HEK293 (cell line): Measurements from ENCODE around the gene ATP2C1.

ENCODE experiments used
- CTCF ChIA-PET: fragments of 350-600 bp; formaldehyde crosslinking; extraction: SDS; loops from one replicate; lab custom pipeline; 2021; ENCODE audit warnings: antibody characterized with exemption; lab: Yijun Ruan, JAX
- POLR2A ChIA-PET: fragments of 300-600 bp; formaldehyde crosslinking; extraction: SDS; loops from one replicate; lab custom pipeline; 2020; ENCODE audit warnings: antibody characterized with exemption, inconsistent platforms; lab: Yijun Ruan, JAX
- H3K27ac ChIP-seq: fragments of 200-500 bp; sonication (Bioruptor generic); 2 replicates; pipeline ENCODE4 v1.5.1; 2014; ENCODE audit warnings: low read depth, low read length, control low read depth, inconsistent platforms; ENCODE audit errors: extremely low read depth
- H3K36me3 ChIP-seq, 2 experiments: fragments of 200-500 bp in 1 of 2; sonication (Bioruptor generic) in 1 of 2; 1 replicate in 1 of 2; 2 replicates in 1 of 2; pipeline ENCODE4 v1.5.1; 2014 to 2017; ENCODE audit warnings: inconsistent platforms in 2 of 2, low read length in 2 of 2; ENCODE audit not compliant: control insufficient read depth in 2 of 2, insufficient read depth in 1 of 2
- H3K4me1 ChIP-seq: fragments of 200-500 bp; sonication (Bioruptor generic); 2 replicates; pipeline ENCODE4 v1.5.1; 2014; ENCODE audit warnings: mild to moderate bottlenecking, low read length, inconsistent platforms; ENCODE audit not compliant: control insufficient read depth, insufficient read depth
- H3K4me3 ChIP-seq: 2 replicates; pipeline ENCODE4 v1.5.1; 2011; ENCODE audit warnings: low read depth, mild to moderate bottlenecking, control low read depth, low read length, moderate library complexity
- H3K9me3 ChIP-seq: fragments of 200-500 bp; sonication (Bioruptor generic); 2 replicates; pipeline ENCODE4 v1.5.1; 2014; ENCODE audit warnings: low read depth, low read length, inconsistent platforms; ENCODE audit not compliant: control insufficient read depth, insufficient read depth
- KLF9 ChIP-seq: fragments of 450-650 bp; formaldehyde crosslinking; IDR thresholded peaks from 2 replicates; pipeline ENCODE4 v1.5.1; 2016; ENCODE audit warnings: missing biosample characterization, missing genetic modification characterization, low read depth
- TCF7L2 ChIP-seq: IDR thresholded peaks from 2 replicates; pipeline ENCODE4 v1.6.1; 2011; ENCODE audit warnings: low read depth, mild to moderate bottlenecking, inconsistent platforms, low read length, moderate library complexity, borderline replicate concordance
- WT1 ChIP-seq: fragments of 450-650 bp; formaldehyde crosslinking; IDR thresholded peaks from 2 replicates; pipeline ENCODE4 v1.5.1; 2016; ENCODE audit warnings: missing biosample characterization, missing genetic modification characterization
- ZFP3 ChIP-seq: fragments of 450-650 bp; formaldehyde crosslinking; IDR thresholded peaks from 2 replicates; pipeline ENCODE4 v1.5.1; 2016; ENCODE audit warnings: low read depth, missing biosample characterization, missing genetic modification characterization
- ZFP41 ChIP-seq: fragments of 450-650 bp; formaldehyde crosslinking; IDR thresholded peaks from 2 replicates; pipeline ENCODE4 v1.5.1; 2016; ENCODE audit warnings: missing biosample characterization, missing genetic modification characterization, borderline replicate concordance
- ZNF10 ChIP-seq: fragments of 450-650 bp; formaldehyde crosslinking; IDR thresholded peaks from 2 replicates; pipeline ENCODE4 v1.5.1; 2017; ENCODE audit warnings: missing biosample characterization, missing genetic modification characterization
- ZNF2 ChIP-seq: fragments of 450-650 bp; formaldehyde crosslinking; IDR thresholded peaks from 2 replicates; pipeline ENCODE4 v1.5.1; 2016; ENCODE audit warnings: missing biosample characterization, missing genetic modification characterization
- ZNF280D ChIP-seq: fragments of 450-650 bp; formaldehyde crosslinking; IDR thresholded peaks from 2 replicates; pipeline ENCODE4 v1.5.1; 2016; ENCODE audit warnings: missing biosample characterization, missing genetic modification characterization
- ZNF324 ChIP-seq: fragments of 450-650 bp; formaldehyde crosslinking; IDR thresholded peaks from 2 replicates; pipeline ENCODE4 v1.5.1; 2016; ENCODE audit warnings: missing biosample characterization, missing genetic modification characterization
- ZNF362 ChIP-seq: fragments of 450-650 bp; formaldehyde crosslinking; IDR thresholded peaks from 2 replicates; pipeline ENCODE4 v1.5.1; 2016; ENCODE audit warnings: missing biosample characterization, missing genetic modification characterization
- ZNF423 ChIP-seq: fragments of 450-650 bp; formaldehyde crosslinking; IDR thresholded peaks from 2 replicates; pipeline ENCODE4 v1.5.1; 2016; ENCODE audit warnings: missing biosample characterization, missing genetic modification characterization
- ZNF510 ChIP-seq: fragments of 450-650 bp; formaldehyde crosslinking; IDR thresholded peaks from 2 replicates; pipeline ENCODE4 v1.5.1; 2018; ENCODE audit warnings: mild to moderate bottlenecking, missing genetic modification characterization, missing biosample characterization; ENCODE audit not compliant: insufficient replicate concordance
- ZNF549 ChIP-seq: fragments of 450-650 bp; IDR thresholded peaks from 2 replicates; pipeline ENCODE4 v1.5.1; 2018; ENCODE audit warnings: missing biosample characterization, missing genetic modification characterization, mild to moderate bottlenecking, inconsistent platforms, moderate library complexity
- ZNF76 ChIP-seq: fragments of 450-650 bp; formaldehyde crosslinking; IDR thresholded peaks from 2 replicates; pipeline ENCODE4; 2016; ENCODE audit warnings: low read depth, missing biosample characterization, missing genetic modification characterization, borderline replicate concordance
- ZNF776 ChIP-seq: fragments of 450-650 bp; formaldehyde crosslinking; IDR thresholded peaks from 2 replicates; pipeline ENCODE4 v1.5.0; 2017; ENCODE audit warnings: missing biosample characterization, missing genetic modification characterization, borderline replicate concordance
- ZSCAN18 ChIP-seq: fragments of 450-650 bp; formaldehyde crosslinking; IDR thresholded peaks from 2 replicates; pipeline ENCODE4 v1.5.1; 2016; ENCODE audit warnings: missing biosample characterization, missing genetic modification characterization
- ZSCAN30 ChIP-seq: fragments of 450-650 bp; IDR thresholded peaks from 2 replicates; pipeline ENCODE4 v1.5.1; 2018; ENCODE audit warnings: missing biosample characterization, mild to moderate bottlenecking, missing genetic modification characterization, moderate library complexity
- TF ChIP-seq, protein P1 (sequence below): fragments of 450-650 bp; formaldehyde crosslinking; IDR thresholded peaks from 2 replicates; pipeline ENCODE4; 2016; ENCODE audit warnings: missing biosample characterization, missing genetic modification characterization
- TF ChIP-seq, protein P2 (sequence below): fragments of 450-650 bp; formaldehyde crosslinking; IDR thresholded peaks from 2 replicates; pipeline ENCODE4 v1.5.1; 2017; ENCODE audit warnings: missing biosample characterization, mild to moderate bottlenecking, missing genetic modification characterization, moderate library complexity
- TF ChIP-seq, protein P3 (sequence below): fragments of 450-650 bp; formaldehyde crosslinking; IDR thresholded peaks from 2 replicates; pipeline ENCODE4 v1.5.1; 2016; ENCODE audit warnings: missing biosample characterization, missing genetic modification characterization
- TF ChIP-seq, protein P4 (sequence below): fragments of 450-650 bp; formaldehyde crosslinking; IDR thresholded peaks from 2 replicates; pipeline ENCODE4 v1.5.1; 2016; ENCODE audit warnings: missing biosample characterization, missing genetic modification characterization, borderline replicate concordance

ATP2C1 gene

GRCh38 chr3:131007256-131007655 is 113.4 kb downstream of the ATP2C1 start:
- POLR2A ChIA-PET, result no interaction called here
- Histone ChIP-seq H3K27ac (no peak overlapping the region), H3K9me3 (no peaks in the 10 kb centered on the region), H3K36me3 (peaks cover 0 to 44% of the 10 kb centered on the region in 2 experiments; a peak in 2 of 3 replicates), H3K4me1 (no peaks in the 10 kb centered on the region), H3K4me3 (no peak overlapping the region)
- TF ChIP-seq ZSCAN30 (tag by site-specific recombination) (no peak), ZNF549 (tag by site-specific recombination) (no peak), TCF7L2 (no peak), ZNF423 (no peak), KLF9 (tag by site-specific recombination) (no peak), ZNF10 (tag by site-specific recombination) (no peak), ZSCAN18 (tag by site-specific recombination) (no peak), ZFP3 (no peak), ZNF2 (tag by site-specific recombination) (no peak), ZNF362 (no peak), ZNF776 (tag by site-specific recombination) (no peak), ZNF76 (tag by site-specific recombination) (no peak), ZFP41 (tag by site-specific recombination) (no peak)
- TF ChIP-seq, protein P1, sequence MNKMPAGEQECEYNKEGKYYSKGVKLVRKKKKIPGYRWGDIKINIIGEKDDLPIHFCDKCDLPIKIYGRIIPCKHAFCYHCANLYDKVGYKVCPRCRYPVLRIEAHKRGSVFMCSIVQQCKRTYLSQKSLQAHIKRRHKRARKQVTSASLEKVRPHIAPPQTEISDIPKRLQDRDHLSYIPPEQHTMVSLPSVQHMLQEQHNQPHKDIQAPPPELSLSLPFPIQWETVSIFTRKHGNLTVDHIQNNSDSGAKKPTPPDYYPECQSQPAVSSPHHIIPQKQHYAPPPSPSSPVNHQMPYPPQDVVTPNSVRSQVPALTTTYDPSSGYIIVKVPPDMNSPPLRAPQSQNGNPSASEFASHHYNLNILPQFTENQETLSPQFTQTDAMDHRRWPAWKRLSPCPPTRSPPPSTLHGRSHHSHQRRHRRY (tag by site-specific recombination), result no peak
- TF ChIP-seq, protein P2, sequence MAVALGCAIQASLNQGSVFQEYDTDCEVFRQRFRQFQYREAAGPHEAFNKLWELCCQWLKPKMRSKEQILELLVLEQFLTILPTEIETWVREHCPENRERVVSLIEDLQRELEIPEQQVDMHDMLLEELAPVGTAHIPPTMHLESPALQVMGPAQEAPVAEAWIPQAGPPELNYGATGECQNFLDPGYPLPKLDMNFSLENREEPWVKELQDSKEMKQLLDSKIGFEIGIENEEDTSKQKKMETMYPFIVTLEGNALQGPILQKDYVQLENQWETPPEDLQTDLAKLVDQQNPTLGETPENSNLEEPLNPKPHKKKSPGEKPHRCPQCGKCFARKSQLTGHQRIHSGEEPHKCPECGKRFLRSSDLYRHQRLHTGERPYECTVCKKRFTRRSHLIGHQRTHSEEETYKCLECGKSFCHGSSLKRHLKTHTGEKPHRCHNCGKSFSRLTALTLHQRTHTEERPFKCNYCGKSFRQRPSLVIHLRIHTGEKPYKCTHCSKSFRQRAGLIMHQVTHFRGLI (tag by site-specific recombination), result no peak
- TF ChIP-seq, protein P3, sequence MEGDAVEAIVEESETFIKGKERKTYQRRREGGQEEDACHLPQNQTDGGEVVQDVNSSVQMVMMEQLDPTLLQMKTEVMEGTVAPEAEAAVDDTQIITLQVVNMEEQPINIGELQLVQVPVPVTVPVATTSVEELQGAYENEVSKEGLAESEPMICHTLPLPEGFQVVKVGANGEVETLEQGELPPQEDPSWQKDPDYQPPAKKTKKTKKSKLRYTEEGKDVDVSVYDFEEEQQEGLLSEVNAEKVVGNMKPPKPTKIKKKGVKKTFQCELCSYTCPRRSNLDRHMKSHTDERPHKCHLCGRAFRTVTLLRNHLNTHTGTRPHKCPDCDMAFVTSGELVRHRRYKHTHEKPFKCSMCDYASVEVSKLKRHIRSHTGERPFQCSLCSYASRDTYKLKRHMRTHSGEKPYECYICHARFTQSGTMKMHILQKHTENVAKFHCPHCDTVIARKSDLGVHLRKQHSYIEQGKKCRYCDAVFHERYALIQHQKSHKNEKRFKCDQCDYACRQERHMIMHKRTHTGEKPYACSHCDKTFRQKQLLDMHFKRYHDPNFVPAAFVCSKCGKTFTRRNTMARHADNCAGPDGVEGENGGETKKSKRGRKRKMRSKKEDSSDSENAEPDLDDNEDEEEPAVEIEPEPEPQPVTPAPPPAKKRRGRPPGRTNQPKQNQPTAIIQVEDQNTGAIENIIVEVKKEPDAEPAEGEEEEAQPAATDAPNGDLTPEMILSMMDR (tag by site-specific recombination), result no peak
- CTCF ChIA-PET, result no interaction called here

DNA sequence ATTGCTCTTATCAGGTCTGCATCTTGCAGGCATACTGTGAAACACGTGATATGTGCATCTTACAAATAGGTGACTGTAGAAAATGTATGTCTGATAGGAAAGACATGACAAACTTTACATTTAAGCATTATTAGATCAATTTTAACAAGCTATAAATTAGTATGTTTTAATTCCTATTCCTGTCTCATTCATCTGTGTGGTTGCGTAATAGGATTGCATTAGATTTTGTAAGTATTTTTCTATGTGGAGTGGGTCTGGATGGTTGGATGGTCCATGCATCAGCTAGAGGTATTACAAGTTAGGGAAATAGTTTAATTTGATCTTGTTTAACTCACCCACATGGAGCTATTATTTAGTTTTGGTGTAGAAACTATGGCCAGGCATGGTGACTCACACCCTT is 113.9 kb downstream of the ATP2C1 start:
- Histone ChIP-seq H3K4me1 (no peaks in the 10 kb centered on the region), H3K36me3 (peaks cover 0 to 50% of the 10 kb centered on the region in 2 experiments; a peak in 2 of 3 replicates), H3K4me3 (no peak overlapping the region), H3K9me3 (no peaks in the 10 kb centered on the region), H3K27ac (no peak overlapping the region)
- CTCF ChIA-PET, result no interaction called here
- POLR2A ChIA-PET, result no interaction called here
- TF ChIP-seq ZNF324 (tag by site-specific recombination) (no peak), WT1 (tag by site-specific recombination) (no peak), ZNF280D (tag by site-specific recombination) (no peak), ZNF510 (tag by site-specific recombination) (no peak)
- TF ChIP-seq, protein P4, sequence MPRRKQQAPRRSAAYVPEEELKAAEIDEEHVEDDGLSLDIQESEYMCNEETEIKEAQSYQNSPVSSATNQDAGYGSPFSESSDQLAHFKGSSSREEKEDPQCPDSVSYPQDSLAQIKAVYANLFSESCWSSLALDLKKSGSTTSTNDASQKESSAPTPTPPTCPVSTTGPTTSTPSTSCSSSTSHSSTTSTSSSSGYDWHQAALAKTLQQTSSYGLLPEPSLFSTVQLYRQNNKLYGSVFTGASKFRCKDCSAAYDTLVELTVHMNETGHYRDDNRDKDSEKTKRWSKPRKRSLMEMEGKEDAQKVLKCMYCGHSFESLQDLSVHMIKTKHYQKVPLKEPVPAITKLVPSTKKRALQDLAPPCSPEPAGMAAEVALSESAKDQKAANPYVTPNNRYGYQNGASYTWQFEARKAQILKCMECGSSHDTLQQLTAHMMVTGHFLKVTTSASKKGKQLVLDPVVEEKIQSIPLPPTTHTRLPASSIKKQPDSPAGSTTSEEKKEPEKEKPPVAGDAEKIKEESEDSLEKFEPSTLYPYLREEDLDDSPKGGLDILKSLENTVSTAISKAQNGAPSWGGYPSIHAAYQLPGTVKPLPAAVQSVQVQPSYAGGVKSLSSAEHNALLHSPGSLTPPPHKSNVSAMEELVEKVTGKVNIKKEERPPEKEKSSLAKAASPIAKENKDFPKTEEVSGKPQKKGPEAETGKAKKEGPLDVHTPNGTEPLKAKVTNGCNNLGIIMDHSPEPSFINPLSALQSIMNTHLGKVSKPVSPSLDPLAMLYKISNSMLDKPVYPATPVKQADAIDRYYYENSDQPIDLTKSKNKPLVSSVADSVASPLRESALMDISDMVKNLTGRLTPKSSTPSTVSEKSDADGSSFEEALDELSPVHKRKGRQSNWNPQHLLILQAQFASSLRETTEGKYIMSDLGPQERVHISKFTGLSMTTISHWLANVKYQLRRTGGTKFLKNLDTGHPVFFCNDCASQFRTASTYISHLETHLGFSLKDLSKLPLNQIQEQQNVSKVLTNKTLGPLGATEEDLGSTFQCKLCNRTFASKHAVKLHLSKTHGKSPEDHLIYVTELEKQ, result no peak
